K562 (cell line): ENCODE measurements around the gene HMGA1. TPM values are rescaled to one million over a fixed set of nuclear protein-coding genes. Genes with fewer than 3 reads are reported as not detected.

Experiments used
- ELF2 ChIP-seq: fragments of 250-450 bp; sonication (Bioruptor Pico); IDR thresholded peaks from 2 replicates; pipeline ENCODE4 v1.5.0; 2021; ENCODE audit warnings: mild to moderate bottlenecking
- MTA3 ChIP-seq: fragments of 450-650 bp; formaldehyde crosslinking; IDR thresholded peaks from 2 replicates; pipeline ENCODE4 v1.6.1; 2017; ENCODE audit warnings: mild to moderate bottlenecking, borderline replicate concordance
- MYBL2 ChIP-seq, 2 experiments: fragments of 450-650 bp in 1 of 2; sonication (generic) in 1 of 2; formaldehyde crosslinking in 1 of 2; IDR thresholded peaks; 2 replicates each; pipeline versions ENCODE4 v1.6.1 to v1.8.1; 2017 to 2022; ENCODE audit warnings: borderline replicate concordance in 1 of 2, inconsistent platforms in 1 of 2, low read depth in 1 of 2, mild to moderate bottlenecking in 1 of 2, missing genetic modification reagents in 1 of 2, moderate library complexity in 1 of 2
- RBFOX2 ChIP-seq: fragments of 200-400 bp; formaldehyde crosslinking; IDR thresholded peaks from 2 replicates; pipeline ENCODE4 v1.6.1; 2017; ENCODE audit warnings: low read depth, mild to moderate bottlenecking, low read length, moderate library complexity
- SMAD4 ChIP-seq: fragments of 250-450 bp; sonication (Bioruptor Pico); conservative IDR thresholded peaks from 2 replicates; pipeline ENCODE4 v1.8.0; 2021; ENCODE audit warnings: inconsistent platforms, mild to moderate bottlenecking, moderate library complexity
- TBL1XR1 ChIP-seq, 2 experiments: IDR thresholded peaks; 2 replicates each; pipeline ENCODE4 v1.6.1; 2012; ENCODE audit warnings: improper control_type of control experiment in 2 of 2, low read length in 2 of 2, mild to moderate bottlenecking in 1 of 2
- TBP ChIP-seq: optimal IDR thresholded peaks from 2 replicates; pipeline ENCODE3; 2011; ENCODE audit warnings: low read depth, low read length, improper control_type of control experiment
- ZNF133 ChIP-seq: fragments of 250-450 bp; sonication (Bioruptor Pico); IDR thresholded peaks from 2 replicates; pipeline ENCODE4 v1.4.0; 2020; ENCODE audit warnings: mild to moderate bottlenecking
- polyA plus RNA-seq, 8 experiments: library from polyadenylated mRNA; depleted of rRNA in 4 of 8; stranded (reverse) in 5 of 8; unstranded in 3 of 8; fragments of >200 nt; fragmentation: Nextera tagmentation in 2 of 8; fragmentation: Illumina TruSeq in 1 of 8; extraction: Ambion mirVana in 2 of 8; extraction: Trizol in 1 of 8; gene quantifications; 2 replicates each; pipeline versions ENCODE4 v1.2.1 to v1.2.3, GENCODE V29; 2011 to 2014; ENCODE audit warnings: inconsistent platforms in 1 of 8, missing spikeins in 1 of 8
- total RNA-seq, 7 experiments: library from RNA; depleted of rRNA in 6 of 7; stranded (reverse); fragments of >200 nt in 6 of 7; fragmentation: Illumina TruSeq in 2 of 7; extraction: Trizol in 2 of 7; gene quantifications; 2 replicates each; pipeline versions ENCODE4 v1.2.1 to v1.2.3, GENCODE V29; 2011 to 2021; ENCODE audit warnings: low replicate concordance in 1 of 7
- TF ChIP-seq, protein P1 (sequence below): sonication (generic); formaldehyde crosslinking; IDR thresholded peaks from 2 replicates; pipeline ENCODE4 v1.8.0; 2022; ENCODE audit warnings: missing genetic modification reagents, mild to moderate bottlenecking, borderline replicate concordance
- TF ChIP-seq, protein P2 (sequence below), 3 experiments: IDR thresholded peaks in 2 of 3; conservative IDR thresholded peaks in 1 of 3; 2 replicates each; pipeline ENCODE4 v1.5.1; 2011 to 2012; ENCODE audit warnings: low read length in 3 of 3, mild to moderate bottlenecking in 3 of 3, control low read depth in 2 of 3, improper control_type of control experiment in 1 of 3, inconsistent platforms in 1 of 3, low read depth in 1 of 3, mixed read lengths in 1 of 3, moderate library complexity in 1 of 3; ENCODE audit not compliant: insufficient read depth in 2 of 3
- TF ChIP-seq, protein P3 (sequence below): sonication (generic); formaldehyde crosslinking; IDR thresholded peaks from 2 replicates; pipeline ENCODE4 v1.8.0; 2022; ENCODE audit warnings: mild to moderate bottlenecking, missing genetic modification reagents, borderline replicate concordance
- TF ChIP-seq, protein P4 (sequence below), 2 experiments: fragments of 450-650 bp; formaldehyde crosslinking in 1 of 2; IDR thresholded peaks; 2 replicates each; pipeline versions ENCODE4 v1.4.0 to v1.6.1; 2014 to 2020; ENCODE audit warnings: mild to moderate bottlenecking in 2 of 2, borderline replicate concordance in 1 of 2, low read depth in 1 of 2

HMGA1 gene
- total and polyA plus RNA-seq, 9 of the 15 experiments (the other 6 are each of a cell fraction or from before 2014, with no cell fraction given), result 27.8 to 1,947 (median 594) TPM

DNA sequence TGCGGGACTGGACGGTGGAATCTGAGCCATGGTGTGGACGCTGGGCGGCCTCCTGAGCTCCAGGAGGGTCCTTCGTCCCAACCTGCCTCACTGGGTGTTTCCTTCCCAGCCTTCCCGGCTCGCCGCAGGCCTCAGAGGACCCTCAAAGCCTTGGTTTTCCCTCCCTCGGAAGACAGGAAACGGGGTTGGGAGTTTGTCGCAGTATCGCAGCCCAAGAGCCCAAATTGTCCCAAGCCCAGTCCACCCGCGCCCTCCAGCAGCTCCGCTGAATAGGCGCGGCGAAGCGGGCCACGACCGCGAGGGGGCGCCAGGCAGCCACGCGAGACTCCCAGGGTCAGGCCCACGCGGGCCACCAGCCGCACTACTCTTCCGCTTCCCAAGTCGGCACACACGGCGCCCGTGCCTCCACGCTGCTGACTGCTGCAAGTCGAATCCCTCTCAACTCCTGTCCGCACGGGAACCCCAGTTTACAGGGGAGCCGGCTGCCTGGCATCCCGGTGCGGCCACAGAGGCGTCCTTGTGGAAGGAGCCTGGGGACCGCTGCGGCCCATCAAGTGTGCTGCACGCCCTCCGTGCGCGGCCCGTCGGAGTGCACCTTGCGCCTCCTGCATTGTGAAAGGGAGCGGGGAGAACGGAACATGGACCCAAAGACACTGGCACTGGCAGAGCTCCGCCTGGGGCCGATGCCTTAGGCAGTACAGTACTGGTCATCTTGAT is 40.4 kb upstream of the HMGA1 start (continued):
- TF ChIP-seq, protein P1, sequence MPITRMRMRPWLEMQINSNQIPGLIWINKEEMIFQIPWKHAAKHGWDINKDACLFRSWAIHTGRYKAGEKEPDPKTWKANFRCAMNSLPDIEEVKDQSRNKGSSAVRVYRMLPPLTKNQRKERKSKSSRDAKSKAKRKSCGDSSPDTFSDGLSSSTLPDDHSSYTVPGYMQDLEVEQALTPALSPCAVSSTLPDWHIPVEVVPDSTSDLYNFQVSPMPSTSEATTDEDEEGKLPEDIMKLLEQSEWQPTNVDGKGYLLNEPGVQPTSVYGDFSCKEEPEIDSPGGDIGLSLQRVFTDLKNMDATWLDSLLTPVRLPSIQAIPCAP (CRISPR knock-in tag), result peak; percentile 86; the same call in 1 of the 2 replicates
- TF ChIP-seq, protein P2, sequence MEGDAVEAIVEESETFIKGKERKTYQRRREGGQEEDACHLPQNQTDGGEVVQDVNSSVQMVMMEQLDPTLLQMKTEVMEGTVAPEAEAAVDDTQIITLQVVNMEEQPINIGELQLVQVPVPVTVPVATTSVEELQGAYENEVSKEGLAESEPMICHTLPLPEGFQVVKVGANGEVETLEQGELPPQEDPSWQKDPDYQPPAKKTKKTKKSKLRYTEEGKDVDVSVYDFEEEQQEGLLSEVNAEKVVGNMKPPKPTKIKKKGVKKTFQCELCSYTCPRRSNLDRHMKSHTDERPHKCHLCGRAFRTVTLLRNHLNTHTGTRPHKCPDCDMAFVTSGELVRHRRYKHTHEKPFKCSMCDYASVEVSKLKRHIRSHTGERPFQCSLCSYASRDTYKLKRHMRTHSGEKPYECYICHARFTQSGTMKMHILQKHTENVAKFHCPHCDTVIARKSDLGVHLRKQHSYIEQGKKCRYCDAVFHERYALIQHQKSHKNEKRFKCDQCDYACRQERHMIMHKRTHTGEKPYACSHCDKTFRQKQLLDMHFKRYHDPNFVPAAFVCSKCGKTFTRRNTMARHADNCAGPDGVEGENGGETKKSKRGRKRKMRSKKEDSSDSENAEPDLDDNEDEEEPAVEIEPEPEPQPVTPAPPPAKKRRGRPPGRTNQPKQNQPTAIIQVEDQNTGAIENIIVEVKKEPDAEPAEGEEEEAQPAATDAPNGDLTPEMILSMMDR (IDR thresholded peaks at IDR 0.05 in 2 of 3, conservative IDR thresholded peaks at IDR 0.05 in 1 of 3; ENCODE audit: insufficient read depth in 2 of 3, low read depth in 1 of 3, low read length in 3 of 3), result peak; percentile 94 to 98 (median 96)
- peak; percentile 75 for TF ChIP-seq TBP
- TF ChIP-seq MYBL2 (IDR thresholded peaks at IDR 0.05; ENCODE audit: low read depth), result no peak
- 0 out of 2 replicates have a peak, but pooled peaks have one; percentile 24 for TF ChIP-seq MYBL2 (CRISPR knock-in tag; IDR thresholded peaks at IDR 0.05; ENCODE audit: borderline replicate concordance)
- TF ChIP-seq ZNF133 (CRISPR knock-in tag), result peak; percentile 77; the same call in 1 of the 2 replicates
- TF ChIP-seq RBFOX2, result peak; percentile 95
- TF ChIP-seq, protein P3, sequence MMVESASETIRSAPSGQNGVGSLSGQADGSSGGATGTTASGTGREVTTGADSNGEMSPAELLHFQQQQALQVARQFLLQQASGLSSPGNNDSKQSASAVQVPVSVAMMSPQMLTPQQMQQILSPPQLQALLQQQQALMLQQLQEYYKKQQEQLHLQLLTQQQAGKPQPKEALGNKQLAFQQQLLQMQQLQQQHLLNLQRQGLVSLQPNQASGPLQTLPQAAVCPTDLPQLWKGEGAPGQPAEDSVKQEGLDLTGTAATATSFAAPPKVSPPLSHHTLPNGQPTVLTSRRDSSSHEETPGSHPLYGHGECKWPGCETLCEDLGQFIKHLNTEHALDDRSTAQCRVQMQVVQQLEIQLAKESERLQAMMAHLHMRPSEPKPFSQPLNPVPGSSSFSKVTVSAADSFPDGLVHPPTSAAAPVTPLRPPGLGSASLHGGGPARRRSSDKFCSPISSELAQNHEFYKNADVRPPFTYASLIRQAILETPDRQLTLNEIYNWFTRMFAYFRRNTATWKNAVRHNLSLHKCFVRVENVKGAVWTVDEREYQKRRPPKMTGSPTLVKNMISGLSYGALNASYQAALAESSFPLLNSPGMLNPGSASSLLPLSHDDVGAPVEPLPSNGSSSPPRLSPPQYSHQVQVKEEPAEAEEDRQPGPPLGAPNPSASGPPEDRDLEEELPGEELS (CRISPR knock-in tag), result no peak
- peak; percentile 78 for TF ChIP-seq ELF2
- TF ChIP-seq, protein P4, sequence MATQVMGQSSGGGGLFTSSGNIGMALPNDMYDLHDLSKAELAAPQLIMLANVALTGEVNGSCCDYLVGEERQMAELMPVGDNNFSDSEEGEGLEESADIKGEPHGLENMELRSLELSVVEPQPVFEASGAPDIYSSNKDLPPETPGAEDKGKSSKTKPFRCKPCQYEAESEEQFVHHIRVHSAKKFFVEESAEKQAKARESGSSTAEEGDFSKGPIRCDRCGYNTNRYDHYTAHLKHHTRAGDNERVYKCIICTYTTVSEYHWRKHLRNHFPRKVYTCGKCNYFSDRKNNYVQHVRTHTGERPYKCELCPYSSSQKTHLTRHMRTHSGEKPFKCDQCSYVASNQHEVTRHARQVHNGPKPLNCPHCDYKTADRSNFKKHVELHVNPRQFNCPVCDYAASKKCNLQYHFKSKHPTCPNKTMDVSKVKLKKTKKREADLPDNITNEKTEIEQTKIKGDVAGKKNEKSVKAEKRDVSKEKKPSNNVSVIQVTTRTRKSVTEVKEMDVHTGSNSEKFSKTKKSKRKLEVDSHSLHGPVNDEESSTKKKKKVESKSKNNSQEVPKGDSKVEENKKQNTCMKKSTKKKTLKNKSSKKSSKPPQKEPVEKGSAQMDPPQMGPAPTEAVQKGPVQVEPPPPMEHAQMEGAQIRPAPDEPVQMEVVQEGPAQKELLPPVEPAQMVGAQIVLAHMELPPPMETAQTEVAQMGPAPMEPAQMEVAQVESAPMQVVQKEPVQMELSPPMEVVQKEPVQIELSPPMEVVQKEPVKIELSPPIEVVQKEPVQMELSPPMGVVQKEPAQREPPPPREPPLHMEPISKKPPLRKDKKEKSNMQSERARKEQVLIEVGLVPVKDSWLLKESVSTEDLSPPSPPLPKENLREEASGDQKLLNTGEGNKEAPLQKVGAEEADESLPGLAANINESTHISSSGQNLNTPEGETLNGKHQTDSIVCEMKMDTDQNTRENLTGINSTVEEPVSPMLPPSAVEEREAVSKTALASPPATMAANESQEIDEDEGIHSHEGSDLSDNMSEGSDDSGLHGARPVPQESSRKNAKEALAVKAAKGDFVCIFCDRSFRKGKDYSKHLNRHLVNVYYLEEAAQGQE (IDR thresholded peaks at IDR 0.05; ENCODE audit: borderline replicate concordance), result peak; percentile 92
- TF ChIP-seq, protein P4 (CRISPR knock-in tag; IDR thresholded peaks at IDR 0.05; ENCODE audit: low read depth), result no peak
- peak in 1 of 2 experiments; percentile 65; a peak in 2 of 4 replicates for TF ChIP-seq TBL1XR1 (IDR thresholded peaks at IDR 0.05; ENCODE audit: low read length in 2 of 2)
- peak; percentile 77; the same call in 1 of the 2 replicates for TF ChIP-seq SMAD4 (CRISPR knock-in tag)
- peak; percentile 96 for TF ChIP-seq MTA3
